SU-DHL-6 (cell line): Measurements from ENCODE around the gene COL4A1.

ENCODE experiments used
- EZH2phosphoT487 ChIP-seq: fragments of 200-600 bp; sonication (generic), shearing (Covaris generic); conservative IDR thresholded peaks from 2 replicates; pipeline ENCODE4 v1.6.1; 2018; ENCODE audit warnings: mild to moderate bottlenecking, antibody characterized with exemption, low read length, moderate library complexity, mixed read lengths
- TF ChIP-seq, protein P1 (sequence below): fragments of 200-600 bp; sonication (generic); IDR thresholded peaks from one replicate; pipeline ENCODE4 v1.5.1; 2017; ENCODE audit warnings: antibody characterized with exemption, mild to moderate bottlenecking, low read length, moderate library complexity; ENCODE audit not compliant: insufficient read depth, poor library complexity, severe bottlenecking

- TF ChIP-seq, protein P1, sequence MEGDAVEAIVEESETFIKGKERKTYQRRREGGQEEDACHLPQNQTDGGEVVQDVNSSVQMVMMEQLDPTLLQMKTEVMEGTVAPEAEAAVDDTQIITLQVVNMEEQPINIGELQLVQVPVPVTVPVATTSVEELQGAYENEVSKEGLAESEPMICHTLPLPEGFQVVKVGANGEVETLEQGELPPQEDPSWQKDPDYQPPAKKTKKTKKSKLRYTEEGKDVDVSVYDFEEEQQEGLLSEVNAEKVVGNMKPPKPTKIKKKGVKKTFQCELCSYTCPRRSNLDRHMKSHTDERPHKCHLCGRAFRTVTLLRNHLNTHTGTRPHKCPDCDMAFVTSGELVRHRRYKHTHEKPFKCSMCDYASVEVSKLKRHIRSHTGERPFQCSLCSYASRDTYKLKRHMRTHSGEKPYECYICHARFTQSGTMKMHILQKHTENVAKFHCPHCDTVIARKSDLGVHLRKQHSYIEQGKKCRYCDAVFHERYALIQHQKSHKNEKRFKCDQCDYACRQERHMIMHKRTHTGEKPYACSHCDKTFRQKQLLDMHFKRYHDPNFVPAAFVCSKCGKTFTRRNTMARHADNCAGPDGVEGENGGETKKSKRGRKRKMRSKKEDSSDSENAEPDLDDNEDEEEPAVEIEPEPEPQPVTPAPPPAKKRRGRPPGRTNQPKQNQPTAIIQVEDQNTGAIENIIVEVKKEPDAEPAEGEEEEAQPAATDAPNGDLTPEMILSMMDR, result no peak
- no peak for TF ChIP-seq EZH2phosphoT487
These were observed 13.3 kb downstream of the COL4A1 start for GRCh38 chr13:110293649-110294048.
